Muscle of arm (tissue), 14 donors: Measurements from ENCODE around the gene ZNF575. TPM values are rescaled to one million over a fixed set of nuclear protein-coding genes. Genes with fewer than 3 reads are reported as not detected.

Experiments used
- DNase-seq: peaks from one replicate; pipeline ENCODE4 v3.0.0-alpha.2; 2013
- long read RNA-seq, 11 donors: transcript quantifications; one replicate each; lab custom pipeline, GENCODE V29; 2026
- polyA plus RNA-seq, 12 donors: library from polyadenylated mRNA; unstranded; fragments of 120-200 nt; gene quantifications; one replicate each; pipeline ENCODE4 v1.2.1, GENCODE V29; 2013; ENCODE audit not compliant: insufficient read length in 12 of 12

ZNF575 gene, protein sequence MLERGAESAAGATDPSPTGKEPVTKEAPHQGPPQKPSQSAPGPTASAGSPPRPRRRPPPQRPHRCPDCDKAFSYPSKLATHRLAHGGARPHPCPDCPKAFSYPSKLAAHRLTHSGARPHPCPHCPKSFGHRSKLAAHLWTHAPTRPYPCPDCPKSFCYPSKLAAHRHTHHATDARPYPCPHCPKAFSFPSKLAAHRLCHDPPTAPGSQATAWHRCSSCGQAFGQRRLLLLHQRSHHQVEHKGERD
- polyA plus RNA-seq: 10 to 100 TPM in 1 of 12 donors, 1 to 10 TPM in 10, not detected in 1; 1.5 to 12.8 (median 2.6) TPM
- long read RNA-seq, donor 1: 0 reads
- long read RNA-seq, donor 2: 0 reads
- long read RNA-seq, donor 3: 0 reads
- long read RNA-seq, donor 4: 0 reads
- long read RNA-seq, donor 5, partial matches to known transcripts: 0 of 1 reads
- long read RNA-seq, donor 5, other reads (novel, unspliced or antisense): 0 of 1 reads
- long read RNA-seq, donor 6, partial matches to known transcripts: 0 of 3 reads
- long read RNA-seq, donor 6, other reads (novel, unspliced or antisense): 0 of 3 reads
- long read RNA-seq, donor 7, partial matches to known transcripts: 0 of 2 reads
- long read RNA-seq, donor 7, other reads (novel, unspliced or antisense): 0 of 2 reads
- long read RNA-seq, donor 8: 0 reads
- long read RNA-seq, donor 9, partial matches to known transcripts: 6 of 6 reads
- long read RNA-seq, donor 9, other reads (novel, unspliced or antisense): 0 of 6 reads
- long read RNA-seq, donor 10, partial matches to known transcripts: 0 of 2 reads
- long read RNA-seq, donor 10, other reads (novel, unspliced or antisense): 0 of 2 reads
- long read RNA-seq, donor 11: 0 reads

DNA sequence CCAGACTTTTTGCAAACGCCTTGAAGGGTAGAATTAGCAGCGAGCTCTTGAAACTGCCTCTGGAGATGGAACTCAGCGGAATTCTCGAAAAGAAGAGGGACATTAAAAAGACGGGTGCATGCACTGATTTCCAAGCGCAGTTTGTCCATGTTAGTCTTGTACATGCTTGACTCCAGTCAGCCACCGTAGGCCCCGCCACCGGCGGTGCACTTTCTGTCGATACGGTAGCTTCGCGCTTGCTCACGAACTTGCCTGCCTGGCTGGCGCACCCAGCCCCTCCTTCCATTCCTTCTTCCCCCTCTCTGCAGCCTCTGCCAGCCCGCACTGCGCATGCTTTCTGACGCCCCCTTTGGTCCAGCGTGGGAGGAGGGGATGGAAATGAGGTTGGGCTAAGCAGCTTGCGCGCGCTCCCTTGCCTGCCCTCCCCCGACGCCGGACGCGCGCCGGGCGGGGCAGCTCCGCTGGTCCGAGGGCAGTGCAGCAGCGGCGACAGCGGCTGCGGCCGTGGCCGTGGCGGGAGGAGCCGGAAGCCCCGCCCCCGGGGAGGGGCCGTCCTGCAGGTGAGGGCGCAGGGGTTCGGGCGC, at the start of gene ZNF575:
TSS of gene ZNF575 (plus strand) at position 227 of the 584 bp plus-strand sequence. CDS start 1,235 bp downstream, outside the sequence.
- DNase-seq: peak; percentile 98

DNA sequence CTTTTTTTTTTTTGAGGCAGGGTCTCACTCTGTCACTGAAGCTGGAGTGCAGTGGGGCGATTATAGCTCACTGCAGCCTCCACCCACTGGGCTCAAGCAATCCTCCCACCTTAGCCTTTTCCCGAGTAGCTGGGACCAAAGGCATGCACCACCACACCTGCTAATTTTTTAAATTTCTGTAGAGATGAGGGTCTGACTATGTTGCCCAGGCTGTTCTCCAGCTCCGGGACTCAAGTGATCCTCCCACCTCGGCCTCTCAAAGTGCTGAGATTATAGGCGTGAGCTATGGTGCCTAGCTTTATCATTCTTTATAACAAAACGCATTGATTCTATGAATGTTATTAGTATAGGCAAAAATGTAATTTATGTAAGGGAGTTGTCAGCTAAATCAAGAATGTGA, 49.7 kb upstream of the ZNF575 start:
- no peak for DNase-seq

DNA sequence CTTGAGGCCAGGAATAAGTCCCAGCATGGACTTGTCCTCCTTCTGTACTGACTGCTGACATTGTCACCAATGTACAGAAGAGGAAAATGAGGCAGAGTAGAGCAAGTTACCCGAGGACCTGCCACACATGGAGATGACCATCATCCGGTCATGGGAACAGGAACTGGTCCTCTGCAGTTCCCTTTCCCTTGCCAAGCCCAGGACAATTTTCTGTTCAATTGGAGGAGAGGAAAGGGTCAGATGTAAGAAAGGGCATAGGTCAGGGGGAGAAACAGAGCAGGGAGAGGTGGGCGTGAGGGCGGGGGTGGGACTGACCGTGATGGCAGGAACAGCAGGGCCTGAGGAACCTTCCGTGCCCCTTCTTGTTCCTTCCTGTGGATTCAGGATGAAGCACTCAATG, 47.0 kb upstream of the ZNF575 start:
- DNase-seq: no peak

DNA sequence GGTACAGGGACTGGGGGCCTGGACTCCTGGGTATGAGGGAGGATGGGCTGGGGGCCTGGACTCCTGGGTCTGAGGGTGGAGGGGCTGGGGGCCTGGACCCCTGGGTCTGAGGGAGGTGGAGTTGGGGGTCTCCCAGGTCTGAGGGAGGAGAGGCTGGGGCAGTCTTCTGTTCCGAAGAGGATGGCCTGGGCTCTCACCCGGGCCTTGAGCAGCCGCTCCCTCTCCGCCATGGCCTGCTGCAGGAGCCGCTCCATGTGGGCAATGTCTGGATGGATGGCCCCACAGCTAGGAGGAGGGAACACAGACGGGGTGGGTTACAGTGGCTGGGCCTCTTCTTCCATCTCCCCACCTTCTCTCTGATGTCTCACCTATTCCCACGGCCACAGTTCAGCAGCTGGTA, 46.6 kb upstream of the ZNF575 start:
- DNase-seq: no peak

DNA sequence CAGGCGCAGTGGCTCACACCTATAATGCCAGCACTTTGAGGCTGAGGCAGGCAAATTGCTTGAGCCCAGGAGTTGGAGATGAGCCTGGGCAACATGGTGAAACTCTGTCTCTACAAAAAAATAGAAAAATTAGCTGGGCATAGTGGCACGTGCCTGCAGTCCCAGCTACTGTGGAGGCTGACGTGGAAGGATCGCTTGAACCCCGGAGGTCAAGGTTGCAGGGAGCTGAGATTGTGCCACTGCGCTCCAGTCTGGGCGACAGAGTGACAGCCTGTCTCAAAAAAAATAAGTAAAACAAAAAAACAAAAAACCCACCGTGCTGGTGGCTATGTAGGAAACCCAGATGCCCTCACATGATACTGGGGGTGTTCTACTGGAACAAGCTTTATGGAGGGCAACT, 44.8 kb upstream of the ZNF575 start:
- no peak for DNase-seq

DNA sequence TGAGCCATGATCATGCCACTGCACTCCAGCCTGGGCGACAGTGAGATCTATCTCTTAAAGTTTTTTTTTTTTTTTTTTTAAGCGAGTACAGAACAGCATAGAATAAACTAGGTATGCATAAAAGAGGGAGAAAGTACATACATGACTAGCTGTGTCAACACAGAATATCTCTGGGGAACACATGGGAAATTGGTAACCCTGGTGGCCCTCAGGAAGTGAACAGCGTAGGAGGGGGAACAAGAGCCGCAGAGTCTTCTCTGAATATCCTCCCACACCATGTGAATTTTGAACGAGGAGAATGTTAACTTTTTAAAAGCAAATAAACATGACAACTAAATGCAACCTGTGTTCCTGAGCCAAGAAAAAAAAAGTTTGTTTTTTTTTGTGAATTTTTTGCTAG, 43.7 kb upstream of the ZNF575 start:
- no peak for DNase-seq

DNA sequence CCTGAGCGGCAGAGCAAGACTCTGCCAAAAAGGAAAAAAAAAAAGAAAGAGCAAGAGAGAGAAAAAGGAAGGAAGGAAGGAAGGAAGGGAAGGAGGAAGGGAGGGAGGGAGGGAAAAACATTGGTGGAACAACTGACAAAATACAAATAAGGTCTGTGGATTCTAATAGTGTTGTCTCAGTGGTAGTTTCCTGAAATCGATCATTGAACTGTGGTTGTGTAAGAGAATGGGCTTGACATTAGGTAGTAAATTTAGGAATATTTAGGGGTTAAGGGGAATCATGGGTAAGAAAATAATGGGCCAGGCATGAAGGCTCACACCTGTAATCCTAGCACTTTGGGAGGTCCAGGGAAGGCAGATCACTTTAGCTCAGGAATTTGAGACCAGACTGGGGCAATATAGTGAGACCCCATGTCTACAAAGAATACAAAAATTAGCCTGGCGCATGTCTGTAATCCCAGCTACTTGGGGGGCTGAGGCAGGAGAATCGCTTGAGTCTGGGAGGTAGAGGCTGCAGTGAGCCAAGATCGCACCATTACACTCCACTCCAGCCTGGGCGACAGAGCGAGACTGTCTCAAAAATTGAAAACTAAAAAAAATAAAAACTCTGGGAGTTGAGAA, 42.9 kb upstream of the ZNF575 start:
- no peak for DNase-seq

DNA sequence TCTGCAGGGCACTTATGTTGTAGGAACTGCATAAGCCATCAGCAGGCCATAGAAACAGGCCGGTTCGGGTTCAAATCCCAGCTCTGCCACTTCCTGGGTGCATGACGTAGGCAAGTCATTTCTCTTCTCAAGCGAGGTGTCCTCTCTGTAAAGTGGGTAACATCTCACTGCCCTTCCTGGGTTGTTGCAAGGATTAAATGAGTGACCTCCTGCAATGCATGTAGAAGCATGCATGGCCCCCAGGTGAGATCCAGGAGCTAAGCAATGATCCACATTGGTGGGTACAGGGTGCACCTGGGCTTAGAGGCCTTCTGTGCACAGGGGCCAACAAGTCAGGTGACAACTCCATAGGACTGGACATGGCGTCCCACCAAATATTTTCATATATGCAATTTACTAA, 42.2 kb upstream of the ZNF575 start:
- DNase-seq: no peak

DNA sequence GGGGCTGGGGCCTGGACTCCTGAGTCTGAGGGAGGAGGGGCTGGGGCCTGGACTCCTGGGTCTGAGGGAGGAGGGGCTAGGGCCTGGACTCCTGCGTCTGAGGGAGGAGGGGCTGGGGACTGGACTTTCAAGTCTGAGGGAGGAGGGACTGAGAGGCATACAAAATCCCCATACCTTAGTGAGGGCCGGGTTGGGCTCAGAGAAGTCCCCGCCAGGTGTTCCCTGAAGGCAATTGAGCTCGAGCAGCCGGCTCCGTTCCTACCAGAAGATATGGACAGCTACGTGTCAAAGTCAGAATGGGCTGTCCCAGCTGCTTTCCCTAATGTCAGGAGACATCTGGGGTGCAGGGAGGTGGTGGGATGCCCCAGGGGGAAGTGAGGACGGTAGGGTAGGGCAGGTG, 37.9 kb upstream of the ZNF575 start:
- no peak for DNase-seq

DNA sequence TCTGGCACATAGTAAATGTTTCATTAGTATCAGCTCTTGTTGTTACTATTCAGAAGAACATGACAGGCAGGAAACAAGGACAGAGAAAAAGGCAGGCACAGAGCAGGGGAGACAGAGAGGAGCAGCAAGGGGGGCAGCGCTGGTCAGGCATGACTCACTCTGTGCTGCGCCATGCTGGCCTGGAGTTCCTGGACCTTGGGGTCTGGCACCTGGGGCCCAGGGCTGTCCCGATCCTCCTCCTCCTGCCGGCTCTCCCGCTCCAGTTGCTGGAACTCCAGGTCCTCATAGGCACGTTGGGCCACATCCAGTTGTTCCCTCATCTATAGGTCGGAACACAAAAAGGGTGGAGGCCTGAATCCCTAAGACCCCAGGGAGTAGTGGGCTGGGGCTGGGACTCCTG, 36.0 kb upstream of the ZNF575 start:
- DNase-seq: no peak

DNA sequence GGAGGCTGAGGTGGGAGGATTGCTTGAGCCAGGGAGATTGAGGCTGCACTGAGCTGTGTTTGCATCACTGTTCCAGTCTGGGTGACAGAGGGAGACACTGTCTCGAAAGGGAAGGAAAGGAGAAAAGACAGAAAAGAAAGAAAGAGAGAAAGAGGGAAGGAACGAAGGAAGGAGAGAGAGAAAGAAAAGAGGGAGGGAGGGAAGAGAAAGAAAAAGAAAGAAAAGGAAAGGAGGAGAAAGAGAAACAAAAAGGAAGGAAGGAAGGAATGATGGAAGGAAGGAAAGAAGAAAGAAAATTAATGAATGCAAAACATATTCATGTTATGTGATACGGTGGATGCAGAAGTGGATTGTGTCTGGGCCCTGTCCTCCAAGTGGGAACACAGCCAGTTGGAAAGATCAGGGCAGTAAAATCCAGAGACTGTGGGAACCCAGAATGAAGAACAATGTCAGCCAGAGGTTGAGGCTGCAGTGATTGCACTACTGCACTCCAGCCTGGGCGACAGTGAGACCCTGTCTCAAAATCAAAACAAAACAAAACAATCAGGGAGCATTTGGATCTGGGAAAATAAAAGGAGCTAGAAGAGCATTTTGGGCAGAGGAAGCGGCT, 34.6 kb upstream of the ZNF575 start:
- peak; percentile 75 for DNase-seq

DNA sequence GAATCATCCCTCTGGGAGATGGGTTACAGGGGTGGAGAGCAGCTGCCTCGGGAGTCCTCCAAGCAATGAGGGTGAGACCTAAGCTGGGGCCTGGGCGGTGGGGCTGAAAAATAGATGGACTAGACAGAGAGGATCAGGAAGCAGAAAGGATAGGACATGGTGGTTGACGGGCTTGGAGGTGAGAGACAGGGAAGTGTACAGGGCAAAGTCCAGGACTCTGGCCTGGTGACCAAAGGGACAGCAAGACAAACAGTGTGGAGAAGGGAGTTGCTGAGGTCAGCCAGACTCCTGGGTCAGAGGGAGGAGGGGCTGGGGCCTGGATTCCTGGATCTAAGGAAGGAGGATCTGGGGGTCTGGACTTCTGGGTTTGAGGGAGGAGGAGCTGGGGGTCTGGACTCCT, 33.9 kb upstream of the ZNF575 start:
- no peak for DNase-seq

DNA sequence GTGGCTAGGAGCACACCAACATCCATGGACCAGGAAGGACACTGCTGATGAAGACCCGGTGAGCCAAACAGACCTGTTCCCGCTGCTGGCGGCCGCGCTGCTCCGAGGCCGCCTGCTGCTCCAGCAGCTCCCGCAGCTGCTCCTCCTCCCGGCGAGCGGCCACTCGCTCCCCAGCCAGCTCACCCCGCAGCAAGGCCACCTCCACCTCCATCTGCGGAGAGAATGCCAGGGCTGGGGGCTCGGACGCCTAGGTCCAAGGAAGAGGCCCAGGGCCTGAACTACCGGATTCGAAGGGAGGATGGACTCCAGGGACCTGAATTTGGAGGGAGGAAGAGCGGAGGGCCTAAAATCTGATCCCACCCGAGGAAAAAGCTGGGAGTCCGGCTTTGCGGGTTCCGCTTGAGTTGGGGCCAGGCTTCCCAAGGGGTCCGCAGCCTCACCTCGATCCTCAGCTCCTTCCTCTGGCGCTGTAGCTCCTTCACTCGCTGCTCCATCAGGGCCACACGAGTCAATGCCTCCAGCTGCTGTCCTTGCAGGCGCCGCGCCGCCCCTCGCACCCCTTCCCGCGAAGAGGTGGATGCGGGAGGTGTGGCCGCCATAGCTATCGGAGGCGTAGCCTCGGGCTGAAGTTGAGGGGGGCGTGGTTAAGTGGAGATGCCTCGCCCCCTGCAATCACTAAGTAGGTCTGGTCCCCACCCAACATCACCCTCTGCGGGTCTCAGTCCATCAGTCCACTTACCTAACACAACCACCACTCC, 31.1 kb upstream of the ZNF575 start:
- DNase-seq: peak; percentile 10

DNA sequence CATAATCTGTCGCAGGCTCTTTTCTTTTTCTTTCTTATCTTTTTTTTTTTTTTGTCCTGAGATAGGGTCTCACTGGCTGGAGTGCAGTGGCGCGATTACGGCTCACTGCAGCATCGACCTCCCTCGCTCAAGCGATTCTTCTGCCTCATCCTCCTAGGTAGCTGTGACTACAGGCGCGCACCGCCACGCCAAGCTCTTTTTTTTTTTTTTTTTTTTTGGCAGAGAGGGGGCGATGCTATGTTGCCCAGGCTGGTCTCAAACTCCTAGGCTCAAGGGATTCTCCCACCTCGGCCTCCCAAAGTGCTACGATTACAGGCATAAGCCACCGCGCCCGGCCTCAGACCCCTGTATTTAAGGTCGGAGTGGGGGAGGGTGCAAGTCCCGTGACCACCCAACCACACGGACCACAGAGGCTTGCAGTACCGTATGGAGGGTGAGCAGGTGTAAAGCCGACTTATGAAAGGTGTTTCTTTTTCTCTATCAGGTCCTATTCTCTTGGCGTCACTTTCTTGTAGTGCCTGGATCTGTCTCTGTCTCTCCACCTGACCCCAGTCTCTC, 30.5 kb upstream of the ZNF575 start:
- no peak for DNase-seq

DNA sequence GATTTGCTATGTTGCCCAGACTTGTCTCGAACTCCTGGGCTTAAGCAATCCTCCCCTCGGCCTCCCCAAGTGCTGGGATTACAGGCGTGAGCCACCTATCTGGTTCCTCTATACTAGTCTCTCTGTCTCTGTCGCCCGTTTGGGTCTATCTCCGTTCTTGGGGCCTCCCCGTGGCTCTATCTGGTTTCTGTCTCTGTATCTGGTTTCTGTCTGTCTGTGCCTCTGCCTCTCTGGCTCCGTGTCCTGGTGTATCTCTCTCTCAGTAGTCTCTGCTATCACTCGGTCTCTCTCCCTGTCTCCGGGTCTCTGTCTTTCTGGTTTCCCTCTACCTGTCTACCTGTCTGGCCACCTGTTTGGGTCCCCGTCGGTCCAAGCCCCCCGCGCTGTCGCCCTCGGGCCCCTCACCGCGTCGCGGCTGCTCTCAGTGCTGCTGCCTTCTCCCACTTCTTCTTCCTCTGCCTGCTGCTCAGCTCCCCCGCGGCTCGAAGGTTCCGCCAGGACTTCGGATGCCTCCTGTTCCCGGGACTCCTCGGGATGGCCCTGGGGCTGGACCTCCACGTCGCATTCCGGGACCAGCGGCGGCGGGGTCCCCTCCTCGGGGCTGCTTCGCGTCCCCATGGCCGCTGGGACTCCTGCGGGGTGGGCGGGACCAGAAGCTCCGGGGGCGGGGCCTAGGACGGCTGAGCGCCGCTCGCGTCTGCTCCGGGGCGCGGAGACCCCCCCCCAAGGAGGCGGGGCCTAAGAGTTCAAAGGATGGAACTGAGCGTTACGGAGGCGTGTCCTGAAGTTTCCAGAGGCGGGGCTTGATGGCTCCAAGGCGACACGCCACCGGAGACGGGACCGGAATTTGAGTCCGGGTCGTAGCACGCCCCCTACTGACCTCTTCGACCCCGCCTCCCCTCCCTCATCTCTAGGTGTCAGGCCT, 29.2 kb upstream of the ZNF575 start:
- peak; percentile 92 for DNase-seq

DNA sequence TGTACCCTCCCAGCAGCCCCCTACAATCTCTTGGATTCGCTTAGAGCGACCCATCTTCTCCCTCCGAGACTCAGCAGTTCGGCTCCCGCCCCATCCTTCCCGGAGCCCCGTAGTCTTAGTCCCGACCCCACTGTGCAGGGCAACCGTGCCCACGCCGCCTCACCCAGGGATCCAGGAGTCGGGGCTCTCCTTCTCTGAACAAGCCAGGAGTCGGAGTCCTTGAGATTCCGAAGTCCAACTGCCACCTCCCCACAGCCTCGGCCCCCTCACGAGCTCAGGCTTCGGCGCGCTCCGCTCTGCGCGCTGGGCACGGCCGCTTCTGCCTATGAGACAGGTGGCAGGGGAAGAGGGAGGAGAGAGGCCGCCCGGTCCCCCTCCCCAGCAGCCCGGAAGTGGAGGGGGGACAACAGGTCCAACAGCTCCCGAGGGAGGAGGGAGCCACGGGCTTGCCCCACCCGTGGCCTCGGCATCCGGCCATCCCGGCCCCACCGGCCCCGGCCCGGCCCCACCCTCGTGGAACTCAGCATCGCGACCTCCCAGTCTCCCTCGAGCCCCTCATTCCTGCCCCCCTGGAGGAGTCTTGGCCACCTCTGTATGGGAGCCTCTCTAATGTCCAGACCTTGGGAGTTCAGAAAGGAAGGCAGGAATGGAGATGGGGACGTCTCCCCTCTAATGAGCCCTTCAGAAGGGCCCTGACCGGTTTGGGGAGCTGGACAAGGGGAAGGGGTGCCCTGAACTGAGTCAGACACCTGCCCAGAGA, 28.4 kb upstream of the ZNF575 start, which contains the start of gene PHLDB3:
TSS of gene PHLDB3 (minus strand) at position 321 of the 760 bp plus-strand sequence. CDS start 628 bp downstream, outside the sequence.
- DNase-seq: no peak

DNA sequence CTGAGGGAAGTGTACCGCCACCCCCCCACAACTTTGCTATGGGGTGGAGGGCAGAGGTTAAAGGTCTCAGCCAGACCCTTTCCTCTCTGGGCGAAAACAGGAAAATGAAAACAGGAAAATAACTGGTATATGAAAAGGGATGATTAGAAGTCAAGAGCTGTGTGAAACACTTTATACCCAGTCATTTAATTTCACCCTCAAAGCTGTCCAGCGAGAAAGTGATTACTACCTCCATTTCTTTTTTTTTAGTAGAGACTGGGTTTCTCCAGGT, 27.9 kb upstream of the ZNF575 start:
- no peak for DNase-seq

DNA sequence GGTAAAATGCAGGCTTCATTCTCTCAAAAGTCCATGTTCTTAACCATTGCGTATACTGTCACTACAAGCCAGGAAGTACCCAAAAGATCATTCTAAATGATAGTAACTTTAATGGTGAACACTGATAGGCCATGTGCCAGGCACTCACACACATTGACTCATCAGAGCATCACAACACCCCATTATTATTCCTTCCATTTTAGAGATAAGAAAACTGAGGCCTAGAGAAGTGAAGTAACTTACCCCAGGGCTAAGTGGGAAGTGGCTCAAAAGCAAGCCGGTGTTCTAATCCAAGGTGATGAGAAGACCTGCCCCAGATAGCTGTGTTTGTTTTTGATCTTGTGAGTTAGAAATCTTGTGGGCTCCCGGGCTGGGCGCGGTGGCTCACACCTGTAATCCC, 27.0 kb upstream of the ZNF575 start:
- no peak for DNase-seq

DNA sequence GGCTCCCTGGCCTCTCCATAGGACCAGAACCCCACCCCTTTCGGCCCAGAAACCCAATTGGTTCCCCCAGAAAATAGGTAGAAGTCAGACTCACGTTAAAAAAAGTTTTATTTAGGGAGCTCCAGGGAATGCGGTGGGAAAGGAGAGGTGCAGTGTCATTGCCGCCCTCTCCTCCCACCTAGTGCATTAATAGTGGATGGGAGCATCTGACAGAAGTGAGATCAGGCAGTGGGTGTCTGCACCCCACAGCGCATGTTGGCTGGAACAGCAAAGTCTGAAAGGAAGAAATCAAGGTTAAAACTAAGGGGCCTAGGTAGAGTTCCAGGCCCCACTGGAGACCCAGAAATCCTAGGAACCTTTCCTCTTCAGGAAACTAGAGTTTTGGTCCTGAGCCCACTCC, 26.4 kb upstream of the ZNF575 start:
- DNase-seq: no peak
